K562 (cell line): ENCODE data around the gene JAKMIP2. TPM values are rescaled to one million over a fixed set of nuclear protein-coding genes. Genes with fewer than 3 reads are reported as not detected.

Source experiments
- ATAC-seq: fragments of 200-7000 bp; cut with Tn5 transposase; 3 replicates; pipeline ENCODE4 v1.9.1; 2020; ENCODE audit warnings: moderate library complexity
- BruUV-seq: library from RNA; stranded (reverse); fragments of 400-500 nt; replicated peaks from 2 replicates; lab custom pipeline; 2021; lab: Mats Ljungman, UMichigan
- CTCF ChIA-PET: fragments of 300-600 bp; formaldehyde crosslinking; extraction: SDS; loops from one replicate; lab custom pipeline; 2021; ENCODE audit warnings: low intra/inter-chr PET ratio; lab: Yijun Ruan, JAX
- POLR2A ChIA-PET: fragments of 300-600, 350-650 bp; sonication (Branson Sonifier 250); formaldehyde crosslinking; extraction: SDS; loops from one replicate; lab custom pipeline; 2021; ENCODE audit warnings: antibody characterized with exemption, inconsistent platforms; lab: Yijun Ruan, JAX
- DNase-seq, 4 experiments: peaks; one replicate each; pipeline versions ENCODE4 v3.0.0 to v3.0.0-alpha.2; 2011 to 2018; ENCODE audit warnings: low spot score in 3 of 4, mixed read lengths in 3 of 4; ENCODE audit errors: extremely low read depth in 1 of 4
- FAIRE-seq: peaks from 2 replicates; lab custom pipeline; 2011; peaks lifted over from hg19 to GRCh38; lab: Jason Lieb, UNC
- H2AFZ ChIP-seq: 2 replicates; pipeline ENCODE4 v1.6.0; 2011; ENCODE audit warnings: low read depth, low read length, control low read depth, inconsistent platforms
- H3K27ac ChIP-seq: fragments of 200-600 bp; 3 replicates; pipeline ENCODE4 v1.8.0; 2011; ENCODE audit warnings: low read depth, mild to moderate bottlenecking, control low read depth, inconsistent platforms, low read length, moderate library complexity, mixed read lengths; ENCODE audit errors: extremely low read depth
- H3K27me3 ChIP-seq, 2 experiments: fragments of 300-600 bp in 1 of 2; 2 replicates in 1 of 2; 3 replicates in 1 of 2; pipeline versions ENCODE4 v1.6.0 to v1.8.0; 2011; ENCODE audit warnings: inconsistent platforms in 2 of 2, low read length in 2 of 2, mild to moderate bottlenecking in 1 of 2, mixed read lengths in 1 of 2, moderate library complexity in 1 of 2; ENCODE audit not compliant: control insufficient read depth in 2 of 2, insufficient read depth in 2 of 2
- H3K36me3 ChIP-seq: fragments of 300-600 bp; 3 replicates; pipeline ENCODE4 v1.8.0; 2011; ENCODE audit warnings: mild to moderate bottlenecking, low read length, inconsistent platforms; ENCODE audit not compliant: control insufficient read depth, insufficient read depth
- H3K4me1 ChIP-seq, 2 experiments: fragments of 200-600 bp in 1 of 2; replicated peaks in 1 of 2; 2 replicates in 1 of 2; 3 replicates in 1 of 2; pipeline versions ENCODE4 v1.5.1 to v1.8.0; 2011; ENCODE audit warnings: inconsistent platforms in 2 of 2, low read length in 2 of 2, mild to moderate bottlenecking in 1 of 2, mixed read lengths in 1 of 2, moderate library complexity in 1 of 2; ENCODE audit not compliant: control insufficient read depth in 2 of 2, insufficient read depth in 2 of 2
- H3K4me2 ChIP-seq: 2 replicates; pipeline ENCODE4 v1.6.1; 2011; ENCODE audit warnings: low read length, control low read depth, inconsistent platforms, mixed read lengths; ENCODE audit not compliant: insufficient read depth
- H3K4me3 ChIP-seq: fragments of 200-600 bp; sonication (generic), shearing (Covaris generic); 2 replicates; pipeline ENCODE4 v1.5.1; 2016; ENCODE audit warnings: control low read depth, inconsistent platforms
- H3K79me2 ChIP-seq: fragments of 200-600 bp; 3 replicates; pipeline ENCODE4 v1.8.0; 2011; ENCODE audit warnings: low read length, inconsistent platforms; ENCODE audit not compliant: control insufficient read depth, insufficient read depth
- H3K9ac ChIP-seq, 2 experiments: 2 replicates each; pipeline versions ENCODE4 v1.6.0 to v1.6.1; 2011; ENCODE audit warnings: low read depth in 2 of 2, low read length in 2 of 2, control low read depth in 1 of 2, inconsistent platforms in 1 of 2, mild to moderate bottlenecking in 1 of 2, mixed read lengths in 1 of 2; ENCODE audit not compliant: insufficient read depth in 1 of 2
- H3K9me1 ChIP-seq: one replicate; pipeline ENCODE4 v1.6.0; 2011; ENCODE audit warnings: inconsistent platforms, mild to moderate bottlenecking, low read length, moderate library complexity; ENCODE audit not compliant: control insufficient read depth, insufficient read depth
- H3K9me3 ChIP-seq: replicated peaks from 2 replicates; pipeline ENCODE4 v1.5.1; 2011; ENCODE audit warnings: low read depth, low read length, inconsistent platforms; ENCODE audit not compliant: control insufficient read depth, insufficient read depth
- H4K20me1 ChIP-seq: replicated peaks from 2 replicates; pipeline ENCODE4 v1.6.1; 2011; ENCODE audit warnings: low read length, inconsistent platforms, mixed read lengths; ENCODE audit not compliant: control insufficient read depth, insufficient read depth
- CCNT2 ChIP-seq: IDR thresholded peaks from 2 replicates; pipeline ENCODE4 v1.6.1; 2011; ENCODE audit warnings: borderline replicate concordance, low read depth, mild to moderate bottlenecking, moderate library complexity, mixed read lengths, low read length; ENCODE audit not compliant: insufficient read length; ENCODE audit errors: extremely low read depth
- GTF2B ChIP-seq: IDR thresholded peaks from 2 replicates; pipeline ENCODE4 v1.6.1; 2011; ENCODE audit not compliant: insufficient read length; ENCODE audit errors: extremely low read depth
- KLF6 ChIP-seq: fragments of 250-450 bp; sonication (Bioruptor Pico); IDR thresholded peaks from 2 replicates; pipeline ENCODE4 v1.4.0; 2020; ENCODE audit warnings: mild to moderate bottlenecking, moderate library complexity, borderline replicate concordance
- LARP7 ChIP-seq: fragments of 450-650 bp; IDR thresholded peaks from 2 replicates; pipeline ENCODE4 v1.6.1; 2016
- PPARD ChIP-seq: fragments of 250-450 bp; sonication (Bioruptor Pico); IDR thresholded peaks from 2 replicates; pipeline ENCODE4 v1.8.0; 2022; ENCODE audit warnings: inconsistent platforms, mild to moderate bottlenecking, moderate library complexity
- ZBTB9 ChIP-seq: fragments of 450-650 bp; formaldehyde crosslinking; IDR thresholded peaks from 2 replicates; pipeline ENCODE4 v1.4.0; 2020; ENCODE audit warnings: mild to moderate bottlenecking, moderate library complexity
- ZNF24 ChIP-seq: fragments of 450-650 bp; IDR thresholded peaks from 2 replicates; pipeline ENCODE4 v1.6.1; 2016
- ZNF592 ChIP-seq: fragments of 450-650 bp; IDR thresholded peaks from 2 replicates; pipeline ENCODE4 v1.6.1; 2017; ENCODE audit warnings: antibody characterized with exemption, mild to moderate bottlenecking
- WGBS: fragments of 100-300 bp; shearing (Covaris generic); methylation state at CpG from one replicate; pipeline ENCODE4 v1.1.6; 2016; ENCODE audit warnings: low coverage, mixed read lengths; ENCODE audit not compliant: insufficient coverage; ENCODE audit errors: missing lambda C conversion rate; 5-methylcytosine and 5-hydroxymethylcytosine counted together
- in situ Hi-C: fragments of 300-500 bp; cut with MboI; formaldehyde crosslinking; loops from 4 replicates; pipeline ENCODE4 v1.15.0; 2018; ENCODE audit warnings: inconsistent platforms, mixed read lengths
- intact Hi-C: fragments of 100-400 bp; cut with micrococcal nuclease; formaldehyde crosslinking; loops from 2 replicates; pipeline ENCODE4 v1.14.2; 2022
- polyA plus RNA-seq, 8 experiments: library from polyadenylated mRNA; depleted of rRNA in 4 of 8; stranded (reverse) in 5 of 8; unstranded in 3 of 8; fragments of >200 nt; fragmentation: Nextera tagmentation in 2 of 8; fragmentation: Illumina TruSeq in 1 of 8; extraction: Ambion mirVana in 2 of 8; extraction: Trizol in 1 of 8; gene quantifications; 2 replicates each; pipeline versions ENCODE4 v1.2.1 to v1.2.3, GENCODE V29; 2011 to 2014; ENCODE audit warnings: inconsistent platforms in 1 of 8, missing spikeins in 1 of 8
- total RNA-seq, 7 experiments: library from RNA; depleted of rRNA in 6 of 7; stranded (reverse); fragments of >200 nt in 6 of 7; fragmentation: Illumina TruSeq in 2 of 7; extraction: Trizol in 2 of 7; gene quantifications; 2 replicates each; pipeline versions ENCODE4 v1.2.1 to v1.2.3, GENCODE V29; 2011 to 2021; ENCODE audit warnings: low replicate concordance in 1 of 7

JAKMIP2 gene
- total and polyA plus RNA-seq, 9 of the 15 experiments (the other 6 are each of a cell fraction or from before 2014, with no cell fraction given), result not detected

- no peaks in the 10 kb centered on the region for H3K36me3 ChIP-seq
- no peak overlapping the region for H3K27ac ChIP-seq
- H3K4me3 ChIP-seq, result no peak overlapping the region
- no peaks in the 10 kb centered on the region for H3K9me3 ChIP-seq
- ATAC-seq (no peak), DNase-seq (no peak), FAIRE-seq (no peak)
- CTCF ChIA-PET, result no interaction called here
- no TSS peak for BruUV-seq
- in situ Hi-C loops (no loop called here), intact Hi-C loops (no loop called here)
- no peaks in the 10 kb centered on the region for H3K4me1 ChIP-seq
- no peaks in the 10 kb centered on the region for H3K9me1 ChIP-seq
- H2AFZ ChIP-seq, result no peak overlapping the region
- no peaks in the 10 kb centered on the region for H3K79me2 ChIP-seq
- 0% methylated on average over 2 of the region's 2 CpGs for whole genome bisulfite sequencing
- H3K27me3 ChIP-seq, result no peaks in the 10 kb centered on the region
- H3K4me2 ChIP-seq, result no peak overlapping the region
- H4K20me1 ChIP-seq, result no peaks in the 10 kb centered on the region
- no peak overlapping the region for H3K9ac ChIP-seq
- TF ChIP-seq LARP7, result no peak
- TF ChIP-seq CCNT2, result no peak
- no peak for TF ChIP-seq KLF6 (CRISPR knock-in tag)
- no peak for TF ChIP-seq PPARD (CRISPR knock-in tag)
- no peak for TF ChIP-seq GTF2B
- POLR2A ChIA-PET, result no interaction called here
Measured at GRCh38 chr5:147743012-147743411, 39.5 kb downstream of the JAKMIP2 start.

GRCh38 chr5:147742151-147742550 is 40.4 kb downstream of the JAKMIP2 start:
- ATAC-seq (no peak), FAIRE-seq (no peak)
- no peak for TF ChIP-seq ZNF24
- no peak for TF ChIP-seq ZBTB9
- no peak for TF ChIP-seq ZNF592

More at GRCh38 chr5:147742151-147742550, 40.4 kb downstream of the JAKMIP2 start:
- ChIA-PET CTCF (no interaction called here), POLR2A (no interaction called here)
- Histone ChIP-seq H3K9ac (no peak overlapping the region), H3K27me3 (no peaks in the 10 kb centered on the region), H3K79me2 (no peaks in the 10 kb centered on the region), H3K27ac (no peak overlapping the region), H3K4me1 (no peaks in the 10 kb centered on the region), H3K9me1 (no peaks in the 10 kb centered on the region), H3K4me3 (no peak overlapping the region), H3K9me3 (no peaks in the 10 kb centered on the region), H2AFZ (no peak overlapping the region), H4K20me1 (no peaks in the 10 kb centered on the region), H3K36me3 (no peaks in the 10 kb centered on the region), H3K4me2 (no peak overlapping the region)
- no peak for DNase-seq
- 3% methylated on average over 4 of the region's 4 CpGs for WGBS
- no TSS peak for BruUV-seq
- in situ Hi-C loops (no loop called here), intact Hi-C loops (no loop called here)
